HG02610 (cell line): ENCODE results near the gene KLHDC7A.

ENCODE experiments used
- ATAC-seq: cut with Tn5 transposase; IDR thresholded peaks from one replicate; pipeline ENCODE4 v1.9.1; 2021; ENCODE audit warnings: mild to moderate bottlenecking, moderate library complexity; ENCODE audit not compliant: unreplicated experiment

KLHDC7A gene

DNA sequence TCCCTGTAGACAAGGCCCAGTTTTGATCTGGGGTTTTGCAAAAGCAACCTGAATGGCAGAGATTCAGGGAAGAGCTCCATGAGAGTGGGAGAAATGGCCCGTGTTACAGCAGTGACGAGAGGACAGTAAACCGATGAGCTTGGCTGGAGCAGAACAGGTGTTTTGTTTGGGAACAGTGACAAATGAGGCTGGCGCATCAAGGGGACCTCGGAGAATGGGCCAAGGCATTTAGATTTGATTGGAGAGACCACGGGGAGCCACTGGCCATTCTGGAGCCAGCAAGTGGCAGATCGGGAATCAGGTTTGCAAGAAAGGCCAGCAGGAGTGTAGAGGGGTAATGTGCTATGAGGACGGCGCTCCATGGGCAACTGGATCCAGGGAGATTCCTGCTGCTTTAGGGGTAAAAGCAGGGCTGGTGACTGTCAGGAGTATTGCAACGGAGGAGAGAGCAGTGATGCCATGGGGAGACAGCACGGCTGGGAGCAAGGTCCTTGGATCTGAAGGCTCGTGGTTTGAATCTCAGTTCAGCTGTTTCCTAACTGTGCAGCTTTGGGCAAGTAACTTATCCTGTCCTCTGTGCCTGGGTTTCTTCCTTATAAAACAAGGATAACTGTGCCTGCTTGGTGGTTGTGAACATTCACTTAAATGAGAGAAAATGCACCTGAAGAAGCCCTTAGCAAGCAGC lies 9.9 kb upstream of the KLHDC7A start:
- no peak for ATAC-seq

DNA sequence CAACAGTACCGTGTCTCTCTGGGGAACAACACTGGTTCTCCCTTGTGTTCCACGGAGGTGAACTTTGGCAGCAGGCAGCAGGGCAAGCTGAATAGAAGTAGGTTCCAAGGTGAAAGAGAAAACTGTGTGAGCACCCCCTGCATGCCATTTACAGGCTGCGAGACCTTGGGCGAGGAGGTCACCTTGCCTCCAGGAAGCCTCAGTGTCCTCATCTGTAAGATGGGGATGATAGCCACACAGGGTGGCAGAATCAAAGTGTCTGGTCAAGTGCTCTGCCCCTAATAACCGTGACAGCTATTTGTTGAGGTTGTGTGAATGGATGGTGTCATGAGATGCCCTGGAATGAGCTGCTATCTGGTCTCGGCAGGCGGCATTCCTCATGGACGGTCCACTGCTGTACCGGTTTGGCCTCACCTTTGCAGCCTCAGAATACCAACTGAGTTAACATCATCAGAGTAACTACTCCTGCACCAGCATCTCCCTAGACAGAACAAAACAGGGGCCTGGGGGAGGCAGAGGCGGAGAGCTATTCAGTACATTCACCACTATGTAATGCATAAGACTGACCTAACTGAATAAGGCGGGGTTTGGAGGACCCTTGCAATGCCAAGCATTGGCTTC lies 7.4 kb upstream of the KLHDC7A start:
- ATAC-seq: no peak

DNA sequence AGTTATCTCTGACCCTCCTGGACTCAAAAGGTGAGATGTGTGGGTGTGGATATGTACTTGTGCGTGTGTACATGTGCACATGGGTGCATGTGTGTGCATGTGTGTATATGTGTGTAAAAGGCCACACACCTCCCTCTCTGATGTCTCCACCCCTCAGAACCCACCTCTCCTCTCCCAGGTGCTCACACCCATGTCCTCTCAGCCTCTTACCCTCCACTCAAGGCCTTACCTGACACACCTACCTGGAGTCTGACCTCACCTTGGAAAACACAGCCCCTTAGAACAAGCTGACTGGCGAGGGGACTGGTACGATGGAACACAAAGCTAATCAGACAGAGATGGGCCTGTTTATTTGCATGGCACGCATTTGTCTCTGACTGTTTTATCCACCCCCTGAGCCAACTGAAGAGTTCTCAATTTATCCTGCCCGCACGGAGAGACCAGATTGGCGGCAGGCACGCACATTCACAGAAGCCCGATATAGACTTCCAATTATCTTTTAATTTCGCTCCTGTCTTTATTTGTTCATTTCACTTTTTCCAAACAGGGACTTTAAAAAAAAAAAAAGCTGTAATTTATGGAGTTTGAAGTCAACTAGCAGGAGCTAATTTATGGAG lies 6.1 kb upstream of the KLHDC7A start:
- ATAC-seq: no peak

DNA sequence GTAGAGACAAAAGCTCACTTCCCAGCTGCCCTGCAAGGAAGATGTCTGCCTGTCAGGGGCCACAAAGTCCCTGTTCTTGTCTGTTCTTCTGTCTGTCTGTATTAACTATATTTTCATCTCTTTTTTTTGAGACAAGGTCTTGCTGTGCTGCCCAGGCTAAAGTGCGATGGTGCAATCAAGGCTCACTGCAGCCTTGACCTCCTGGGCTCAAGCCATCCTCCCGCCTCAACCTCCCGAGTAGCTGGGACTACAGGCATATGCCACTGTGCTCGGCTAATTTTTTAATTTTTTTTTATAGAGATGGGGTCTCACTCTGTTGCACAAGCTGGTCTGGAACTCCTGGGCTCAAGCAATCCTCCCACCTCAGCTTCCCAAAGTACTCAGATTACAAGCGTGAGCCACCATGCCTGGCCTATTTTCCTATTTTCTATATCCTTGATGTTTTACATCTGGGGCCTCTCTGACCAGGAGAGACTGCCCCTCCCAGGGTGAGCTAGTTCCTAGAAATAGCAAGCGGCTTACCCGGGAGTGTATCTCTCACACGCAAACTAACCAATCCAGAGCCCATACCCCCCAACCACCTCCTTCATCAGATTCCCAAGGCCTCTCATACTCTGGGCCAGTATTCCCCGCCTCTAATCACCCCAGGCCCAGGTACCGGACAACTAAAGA lies 5.4 kb upstream of the KLHDC7A start:
- no peak for ATAC-seq

DNA sequence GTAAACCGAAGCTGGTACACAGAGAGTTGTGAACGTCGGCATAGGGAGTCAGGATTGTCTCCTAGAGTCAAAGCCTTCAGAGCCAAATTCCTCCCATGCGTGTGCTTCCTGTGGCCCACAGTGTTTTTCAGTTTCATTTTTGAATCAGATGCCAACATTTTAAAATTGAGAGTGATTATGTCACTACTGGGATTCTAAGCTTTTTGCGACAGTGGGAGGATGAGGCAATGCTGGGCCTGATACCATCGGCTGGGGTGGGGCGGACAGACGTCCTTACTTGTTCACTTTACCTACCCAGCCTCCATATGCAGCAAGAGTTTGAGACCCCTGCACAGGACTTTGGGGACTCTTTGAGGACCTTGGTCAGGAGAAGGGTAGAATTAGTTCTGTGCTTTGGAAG lies 1.3 kb upstream of the KLHDC7A start:
- ATAC-seq: no peak

DNA sequence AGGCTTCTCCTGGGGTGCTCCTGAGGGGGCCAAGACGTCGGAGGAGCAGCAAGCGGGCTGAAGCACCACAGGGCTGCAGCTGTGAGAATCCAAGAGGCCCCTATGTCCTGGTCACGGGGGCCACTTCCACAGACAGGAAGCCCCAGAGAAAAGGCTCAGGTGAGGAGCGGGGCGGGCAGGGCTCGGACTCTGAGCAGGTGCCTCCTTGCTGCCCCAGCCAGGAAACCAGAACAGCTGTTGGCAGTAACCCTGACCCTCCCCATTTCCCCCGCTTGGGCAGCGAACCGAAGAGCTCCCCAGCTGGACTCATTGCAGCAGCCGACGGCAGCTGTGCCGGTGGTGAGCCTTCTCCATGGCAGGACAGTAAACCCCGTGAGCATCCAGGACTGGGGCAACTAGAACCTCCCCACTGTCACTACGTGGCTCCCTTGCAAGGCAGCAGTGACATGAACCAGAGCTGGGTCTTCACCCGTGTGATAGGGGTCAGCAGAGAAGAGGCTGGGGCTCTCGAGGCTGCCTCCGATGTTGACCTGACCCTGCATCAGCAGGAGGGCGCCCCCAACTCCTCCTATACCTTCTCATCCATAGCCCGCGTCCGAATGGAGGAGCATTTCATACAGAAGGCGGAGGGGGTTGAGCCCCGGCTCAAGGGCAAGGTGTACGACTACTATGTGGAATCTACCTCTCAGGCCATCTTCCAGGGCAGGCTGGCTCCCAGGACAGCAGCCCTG lies 625 bp downstream of the KLHDC7A start:
- ATAC-seq: no peak

DNA sequence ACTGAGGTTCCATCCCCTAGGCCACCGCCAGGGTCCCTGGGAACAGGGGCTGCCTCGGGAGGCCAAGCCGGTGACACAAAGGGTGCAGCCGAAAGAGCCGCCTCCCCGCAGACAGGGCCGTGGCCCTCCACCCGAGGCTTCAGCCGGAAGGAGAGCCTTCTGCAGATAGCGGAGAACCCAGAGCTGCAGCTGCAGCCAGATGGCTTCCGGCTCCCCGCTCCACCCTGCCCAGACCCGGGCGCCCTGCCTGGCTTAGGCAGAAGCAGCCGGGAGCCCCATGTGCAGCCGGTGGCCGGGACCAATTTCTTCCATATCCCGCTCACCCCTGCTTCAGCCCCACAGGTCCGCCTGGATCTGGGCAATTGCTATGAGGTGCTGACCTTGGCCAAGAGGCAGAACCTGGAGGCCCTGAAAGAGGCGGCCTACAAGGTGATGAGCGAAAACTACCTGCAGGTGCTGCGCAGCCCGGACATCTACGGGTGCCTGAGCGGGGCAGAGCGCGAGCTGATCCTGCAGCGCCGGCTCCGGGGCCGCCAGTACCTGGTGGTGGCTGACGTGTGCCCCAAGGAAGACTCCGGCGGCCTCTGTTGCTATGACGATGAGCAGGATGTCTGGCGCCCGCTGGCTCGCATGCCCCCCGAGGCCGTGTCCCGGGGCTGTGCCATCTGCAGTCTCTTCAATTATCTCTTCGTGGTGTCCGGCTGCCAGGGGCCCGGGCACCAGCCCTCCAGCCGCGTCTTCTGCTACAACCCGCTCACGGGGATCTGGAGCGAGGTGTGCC lies 1.4 kb downstream of the KLHDC7A start:
- no peak for ATAC-seq

DNA sequence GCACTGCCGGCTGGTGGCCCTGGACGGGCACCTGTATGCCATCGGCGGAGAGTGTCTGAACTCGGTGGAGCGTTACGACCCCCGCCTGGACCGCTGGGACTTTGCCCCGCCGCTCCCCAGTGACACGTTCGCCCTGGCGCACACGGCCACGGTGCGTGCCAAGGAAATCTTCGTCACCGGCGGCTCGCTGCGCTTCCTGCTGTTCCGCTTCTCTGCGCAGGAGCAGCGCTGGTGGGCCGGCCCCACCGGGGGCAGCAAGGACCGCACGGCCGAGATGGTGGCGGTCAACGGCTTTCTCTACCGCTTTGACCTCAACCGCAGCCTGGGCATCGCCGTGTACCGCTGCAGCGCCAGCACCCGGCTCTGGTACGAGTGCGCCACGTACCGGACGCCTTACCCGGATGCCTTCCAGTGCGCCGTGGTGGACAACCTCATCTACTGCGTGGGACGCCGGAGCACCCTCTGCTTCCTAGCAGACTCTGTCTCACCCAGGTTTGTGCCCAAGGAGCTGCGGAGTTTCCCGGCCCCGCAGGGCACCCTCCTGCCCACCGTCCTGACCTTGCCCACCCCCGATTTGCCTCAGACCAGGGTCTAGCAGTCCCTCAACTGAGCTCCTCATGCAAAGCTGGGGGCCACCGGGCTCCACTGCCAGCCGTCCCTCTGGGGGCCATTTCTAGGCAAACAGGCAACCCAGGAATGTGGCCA lies 2.1 kb downstream of the KLHDC7A start:
- ATAC-seq: no peak

DNA sequence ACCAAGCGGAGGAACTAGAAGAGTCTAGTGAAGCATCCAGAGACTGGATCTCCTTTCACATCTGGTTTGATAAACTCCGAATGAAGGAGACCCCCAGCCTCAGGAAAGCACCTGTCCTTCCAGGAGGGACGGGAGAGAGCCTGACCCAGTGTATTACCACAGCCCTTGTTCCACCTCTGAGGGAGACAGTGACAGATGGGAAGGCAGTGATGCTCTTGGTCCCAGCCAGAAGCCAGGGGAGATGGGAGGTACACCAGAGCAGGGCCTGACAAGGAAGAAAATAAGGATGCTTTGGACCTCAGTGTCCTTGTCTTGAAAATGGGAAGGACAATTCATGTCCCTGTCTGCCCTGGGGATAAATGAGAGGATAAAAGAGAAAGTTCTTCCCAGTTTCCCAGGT lies 3.5 kb downstream of the KLHDC7A start:
- ATAC-seq: no peak

DNA sequence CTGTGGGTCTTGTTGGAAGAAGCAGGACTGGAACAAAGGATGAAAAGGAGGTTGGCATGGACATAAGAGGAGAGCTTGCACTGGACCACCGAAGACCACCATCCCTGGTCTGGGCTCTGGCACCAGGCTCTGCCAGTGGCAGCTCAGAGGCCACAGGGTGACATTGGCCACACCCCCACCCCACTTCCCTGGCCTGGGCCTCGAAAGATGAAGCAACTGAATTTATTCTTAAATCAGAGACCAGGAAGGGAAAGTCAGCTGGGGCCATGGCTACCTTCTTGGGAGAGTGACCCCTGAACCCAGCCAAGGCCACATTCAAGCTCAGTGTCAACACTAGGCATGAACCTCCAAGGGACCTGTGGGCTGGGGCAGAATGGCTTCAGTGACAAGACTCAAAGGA lies 4.0 kb downstream of the KLHDC7A start:
- ATAC-seq: no peak

DNA sequence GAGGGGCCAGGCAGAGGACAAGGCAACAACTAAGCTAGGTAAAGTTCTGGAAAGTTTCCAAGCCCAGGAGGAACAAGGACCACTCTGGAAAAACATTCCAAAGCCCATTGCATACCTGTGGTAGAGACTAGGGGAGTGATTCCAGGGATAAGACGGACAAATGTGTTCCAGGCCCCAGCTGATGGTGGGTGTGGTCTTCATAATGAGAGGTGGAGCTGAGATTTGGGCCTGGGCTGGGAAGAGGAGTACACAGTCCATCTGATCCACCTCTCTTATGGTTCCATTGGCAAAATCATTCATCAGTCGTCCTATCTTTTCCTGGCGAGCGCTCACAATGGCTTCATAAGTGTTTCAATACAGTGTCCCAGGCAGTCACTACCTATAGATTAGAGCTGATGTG lies 4.5 kb downstream of the KLHDC7A start:
- ATAC-seq: no peak

DNA sequence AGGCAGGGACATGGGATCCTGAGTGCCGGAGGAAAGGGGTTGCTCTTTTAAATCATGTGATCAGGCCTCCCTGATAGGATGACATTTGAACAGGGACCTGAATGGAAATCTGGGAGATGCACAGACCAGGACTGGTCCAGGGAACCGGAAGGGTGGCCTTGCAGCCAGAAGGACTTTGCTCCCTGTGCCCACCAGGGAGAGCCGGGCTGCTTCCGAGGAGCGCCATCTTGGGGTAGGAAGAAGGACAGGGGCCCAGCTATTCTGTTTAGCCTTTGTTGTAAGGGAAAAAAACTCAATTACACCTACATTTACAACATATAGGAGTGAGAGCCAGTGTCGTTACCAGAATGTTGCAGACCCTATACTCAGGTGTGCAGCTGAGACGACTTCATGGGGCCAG lies 5.5 kb downstream of the KLHDC7A start:
- no peak for ATAC-seq

DNA sequence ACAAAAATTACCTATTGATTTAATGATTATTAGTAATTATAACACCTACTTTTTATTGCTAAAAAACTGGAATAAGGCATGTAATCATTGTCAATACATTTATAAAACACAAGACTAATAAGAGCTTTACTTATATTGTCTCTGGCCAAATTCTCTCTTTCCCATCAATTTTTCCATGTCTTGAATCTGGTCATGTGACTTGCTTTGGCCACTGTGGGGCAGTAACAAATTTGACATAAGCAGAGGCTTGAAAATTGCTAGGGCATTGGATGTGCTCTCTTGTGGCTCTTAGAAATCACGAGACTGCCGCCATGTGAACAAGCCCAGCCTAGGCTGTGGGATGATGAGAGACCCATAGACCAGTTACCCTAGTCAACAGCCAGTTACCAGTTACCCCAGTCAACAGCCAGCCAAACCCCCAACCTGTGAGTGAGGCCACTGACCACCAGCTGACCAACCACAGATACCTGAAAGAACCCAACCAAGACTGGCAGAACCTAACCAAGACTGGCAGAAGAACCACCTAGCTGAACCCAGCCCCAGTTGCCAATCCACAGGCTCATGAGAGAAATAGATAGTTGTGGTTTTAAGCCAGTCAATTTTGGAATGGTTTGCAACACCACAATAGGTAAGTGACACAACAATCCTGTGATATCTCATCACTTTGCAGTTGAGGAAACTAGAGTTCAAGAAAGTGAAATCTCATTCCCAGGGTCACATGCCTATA lies 8.8 kb downstream of the KLHDC7A start:
- no peak for ATAC-seq

DNA sequence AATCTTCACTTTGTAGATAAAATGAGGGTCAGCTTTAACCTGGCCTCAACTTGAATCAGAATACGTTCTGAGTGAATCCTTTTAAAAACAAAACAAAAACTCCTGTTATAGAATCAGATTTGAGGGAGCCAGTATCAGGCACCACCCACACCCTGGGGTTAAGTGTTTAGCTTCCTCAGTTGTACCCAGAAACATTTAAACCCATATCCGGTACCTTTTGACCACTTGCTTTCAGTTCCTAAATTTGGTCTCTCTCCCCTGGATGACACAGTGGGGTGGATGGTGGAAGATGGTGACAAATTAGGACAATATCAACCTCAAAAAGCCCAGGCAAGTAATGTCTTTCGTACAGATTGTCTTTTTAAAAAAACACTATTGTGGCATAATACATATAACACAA lies 10.4 kb downstream of the KLHDC7A start:
- no peak for ATAC-seq

DNA sequence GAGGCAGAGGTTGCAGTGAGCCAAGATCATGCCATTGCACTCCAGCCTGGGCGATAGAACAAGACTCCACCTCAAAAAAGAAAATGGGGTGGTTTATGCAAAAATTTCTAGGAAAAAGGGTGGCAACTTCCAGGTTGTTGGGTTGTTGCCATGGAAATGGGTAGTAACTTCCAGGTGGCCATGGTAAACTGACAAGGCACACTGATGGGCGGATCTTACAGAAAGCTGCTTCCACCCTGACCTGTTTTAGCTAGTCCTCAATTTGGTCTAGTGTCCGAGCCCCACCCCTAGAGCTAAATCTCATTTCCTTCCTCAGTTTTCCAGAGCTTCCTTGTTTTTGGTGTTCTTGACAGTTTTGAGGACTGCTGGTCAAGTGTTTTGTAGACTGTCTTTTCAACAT lies 13.6 kb downstream of the KLHDC7A start:
- ATAC-seq: no peak

DNA sequence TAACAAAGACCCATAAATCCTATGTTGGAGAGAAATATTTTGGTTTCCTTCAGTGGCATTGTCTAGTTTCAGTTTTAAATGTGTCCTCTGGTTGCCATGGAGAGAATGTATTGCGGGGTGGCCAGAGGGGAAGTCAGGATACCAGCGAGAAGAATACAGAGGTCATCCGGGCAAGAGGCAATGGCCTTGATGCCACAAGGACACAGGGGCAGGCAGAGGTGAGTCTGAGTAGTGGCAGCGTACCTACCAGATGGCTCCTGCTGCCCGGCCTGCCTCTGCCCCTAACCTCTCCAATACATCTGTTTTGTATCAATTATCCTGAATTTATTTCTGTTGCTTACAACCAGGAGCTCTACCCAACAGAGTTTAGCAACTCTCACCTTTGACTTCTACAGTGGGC lies 14.9 kb downstream of the KLHDC7A start:
- ATAC-seq: no peak

DNA sequence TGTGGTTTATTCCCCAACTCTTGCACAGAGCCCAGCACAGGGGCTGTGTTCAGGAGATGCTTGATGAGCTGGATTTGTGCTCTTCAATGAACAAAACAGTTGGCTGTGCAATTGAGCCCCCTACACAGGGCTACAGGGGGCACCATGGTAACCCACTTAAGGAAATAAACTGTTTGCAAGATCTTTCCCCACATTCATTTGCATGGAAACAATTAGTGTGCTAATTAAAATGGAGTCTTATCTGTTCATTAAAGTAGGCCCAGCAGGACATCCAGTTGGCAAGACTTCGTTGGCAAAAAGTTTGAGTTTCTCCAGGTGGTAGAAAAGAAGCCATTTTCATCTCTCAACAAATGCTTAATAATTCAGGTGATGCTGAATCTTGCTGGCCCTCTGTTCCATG lies 15.3 kb downstream of the KLHDC7A start:
- no peak for ATAC-seq

DNA sequence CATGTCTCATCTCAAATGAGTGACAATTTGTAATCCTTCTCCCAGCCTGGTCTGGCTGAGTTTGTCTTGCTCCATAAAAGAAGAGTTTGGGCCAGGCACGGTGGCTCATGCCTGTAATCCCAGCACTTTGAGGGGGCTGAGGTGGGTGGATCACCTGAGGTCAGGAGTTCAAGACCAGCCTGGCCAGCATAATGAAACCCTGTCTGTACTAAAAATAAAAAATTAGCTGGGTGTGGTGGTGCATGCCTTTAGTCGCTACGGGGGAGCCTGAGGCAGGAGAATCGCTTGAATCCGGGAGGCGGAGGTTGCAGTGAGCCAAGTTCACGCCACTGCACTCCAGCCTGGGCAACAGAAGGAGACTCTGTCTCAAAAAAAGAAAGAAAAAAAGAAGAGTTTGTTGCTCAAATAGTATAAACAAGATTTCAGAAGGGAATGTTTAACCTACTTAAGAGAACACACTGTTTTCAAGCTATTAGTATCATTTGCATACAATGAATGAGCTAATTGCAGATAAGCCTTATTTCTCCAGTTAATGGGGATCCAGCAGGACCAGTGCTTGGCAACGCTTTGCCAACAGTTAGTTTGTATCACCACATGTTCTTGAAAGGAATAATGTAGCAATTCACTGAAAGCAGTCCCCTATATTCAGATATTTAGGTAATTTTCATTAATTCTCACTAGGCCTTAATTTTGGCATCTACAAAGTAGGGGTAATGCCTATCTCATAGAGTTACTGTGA lies 15.9 kb downstream of the KLHDC7A start:
- ATAC-seq: no peak

DNA sequence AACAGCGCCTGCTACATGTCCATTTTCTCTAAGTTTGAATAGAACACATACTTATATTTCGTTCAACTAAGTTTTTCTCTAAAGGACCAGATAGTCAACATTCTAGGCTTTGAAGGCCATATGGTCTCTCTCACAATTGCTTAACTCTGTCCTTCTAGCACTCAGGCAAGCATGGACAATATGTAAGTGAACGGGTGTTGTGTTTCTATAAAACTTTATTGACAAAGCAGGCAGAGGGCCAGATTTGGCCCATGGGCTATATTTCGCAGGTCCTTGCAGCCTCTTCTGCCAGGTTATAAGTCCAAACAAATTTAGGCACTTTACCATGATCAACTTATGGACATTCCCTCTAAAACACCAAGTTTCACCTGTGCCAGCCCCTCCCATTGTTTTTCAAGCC lies 21.1 kb downstream of the KLHDC7A start:
- ATAC-seq: no peak
